ENCODE results near the gene JPH3.

GRCh38 chr16:87554754-87555427 lies 47.4 kb upstream of the JPH3 start:
- TF ChIP-seq CTCF (IDR thresholded peaks at IDR 0.05) (no peak), EP300 (IDR thresholded peaks at IDR 0.05) (no peak)

All from sigmoid colon (tissue), 4 donors.